HL-60 (cell line): Measurements from ENCODE around the gene PLPP7.
A peak's percentile ranks its signal among the peaks of the same experiment; 100 is the strongest.
"Not testable (repeated sequence)": the region's sequence is repeated elsewhere in the genome, so short reads cannot be mapped to it uniquely, and the experiment has no call there.

Source experiments
- DNase-seq, 2 experiments: peaks; one replicate each; pipeline ENCODE4 v3.0.0-alpha.2; 2010 to 2020; ENCODE audit warnings: low read depth in 1 of 2, low spot score in 1 of 2
- H3K27ac ChIP-seq: fragments of 250-450 bp; sonication (Bioruptor Pico); replicated peaks from 2 replicates; pipeline ENCODE4 v1.5.1; 2020; ENCODE audit warnings: mild to moderate bottlenecking, moderate library complexity
- H3K27me3 ChIP-seq: fragments of 250-450 bp; sonication (Bioruptor Pico); 2 replicates; pipeline ENCODE4 v1.5.1; 2021; ENCODE audit warnings: mild to moderate bottlenecking, moderate library complexity; ENCODE audit not compliant: insufficient read depth, poor library complexity, severe bottlenecking
- H3K4me3 ChIP-seq: replicated peaks from 2 replicates; pipeline ENCODE4 v1.5.1; 2011; ENCODE audit warnings: mild to moderate bottlenecking, control low read depth, low read length; ENCODE audit not compliant: insufficient read depth
- GABPA ChIP-seq: IDR thresholded peaks from 2 replicates; pipeline ENCODE4 v1.6.1; 2012; ENCODE audit warnings: low read depth
- POLR2AphosphoS5 ChIP-seq: IDR thresholded peaks from 2 replicates; pipeline ENCODE4 v1.6.1; 2012; ENCODE audit warnings: low read depth
- SPI1 ChIP-seq: IDR thresholded peaks from 2 replicates; pipeline ENCODE4 v1.6.1; 2012; ENCODE audit warnings: low read depth, mild to moderate bottlenecking, borderline replicate concordance
- TF ChIP-seq, protein P1 (sequence below): IDR thresholded peaks from one replicate; pipeline ENCODE4 v1.5.1; 2011; ENCODE audit warnings: low read length, control low read depth, inconsistent platforms; ENCODE audit not compliant: insufficient read depth
- TF ChIP-seq, protein P2 (sequence below): IDR thresholded peaks from 2 replicates; pipeline ENCODE4 v1.6.1; 2012; ENCODE audit warnings: low read depth; ENCODE audit not compliant: insufficient replicate concordance

PLPP7 gene

DNA sequence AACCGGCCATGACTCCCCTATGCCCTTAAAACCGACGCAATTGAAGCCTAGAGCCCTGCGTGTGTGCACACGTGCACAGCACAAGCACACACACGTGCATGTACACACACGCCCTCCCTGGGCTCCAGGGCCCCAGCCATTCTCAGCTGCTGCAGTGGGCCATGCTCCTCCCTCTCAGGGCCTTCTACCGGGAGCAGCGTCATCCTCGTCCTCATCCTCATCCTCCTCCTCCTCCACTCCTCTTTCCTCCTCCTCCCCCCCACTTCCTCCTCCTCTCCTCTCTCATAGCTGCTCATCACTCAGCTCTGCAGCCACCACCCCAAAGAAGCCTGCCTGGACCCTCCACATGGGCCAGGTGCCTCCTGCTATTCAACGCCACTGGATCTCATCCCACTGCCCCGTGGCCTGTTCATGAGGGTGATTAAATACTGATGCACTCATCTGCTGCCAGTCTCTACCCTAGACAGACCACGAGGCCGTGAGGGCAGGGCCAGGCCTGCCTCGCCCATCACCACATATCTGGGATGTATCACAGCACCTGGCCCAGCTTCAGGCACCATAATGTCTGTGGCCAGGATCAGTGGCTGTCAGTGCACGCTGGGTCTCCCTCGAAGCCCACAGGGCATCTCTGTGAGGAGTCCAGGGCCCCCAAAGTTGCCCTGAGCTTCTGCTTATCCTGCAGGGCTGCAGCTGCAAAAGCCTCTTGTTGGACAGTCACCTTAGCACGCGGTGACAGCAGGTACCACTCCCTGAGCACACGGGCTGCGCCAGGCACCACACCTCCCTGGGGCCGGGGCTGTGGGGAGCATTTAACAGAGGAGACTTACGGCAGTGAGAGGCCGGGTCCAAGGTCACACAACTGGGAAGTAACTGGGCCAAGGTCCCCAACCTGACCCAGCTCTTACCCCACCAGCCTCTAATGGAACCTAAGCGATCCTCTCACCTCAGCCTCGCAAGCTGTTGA is 23.0 kb upstream of the PLPP7 start:
- Histone ChIP-seq H3K27me3 (no peaks in the 10 kb centered on the region), H3K27ac (peak overlapping the region; percentile 95), H3K4me3 (peak overlapping the region; percentile 13)
- DNase-seq, result peak; percentile 69 to 72
- peak; percentile 45; the same call in 1 of the 2 replicates for TF ChIP-seq SPI1
- TF ChIP-seq, protein P1, sequence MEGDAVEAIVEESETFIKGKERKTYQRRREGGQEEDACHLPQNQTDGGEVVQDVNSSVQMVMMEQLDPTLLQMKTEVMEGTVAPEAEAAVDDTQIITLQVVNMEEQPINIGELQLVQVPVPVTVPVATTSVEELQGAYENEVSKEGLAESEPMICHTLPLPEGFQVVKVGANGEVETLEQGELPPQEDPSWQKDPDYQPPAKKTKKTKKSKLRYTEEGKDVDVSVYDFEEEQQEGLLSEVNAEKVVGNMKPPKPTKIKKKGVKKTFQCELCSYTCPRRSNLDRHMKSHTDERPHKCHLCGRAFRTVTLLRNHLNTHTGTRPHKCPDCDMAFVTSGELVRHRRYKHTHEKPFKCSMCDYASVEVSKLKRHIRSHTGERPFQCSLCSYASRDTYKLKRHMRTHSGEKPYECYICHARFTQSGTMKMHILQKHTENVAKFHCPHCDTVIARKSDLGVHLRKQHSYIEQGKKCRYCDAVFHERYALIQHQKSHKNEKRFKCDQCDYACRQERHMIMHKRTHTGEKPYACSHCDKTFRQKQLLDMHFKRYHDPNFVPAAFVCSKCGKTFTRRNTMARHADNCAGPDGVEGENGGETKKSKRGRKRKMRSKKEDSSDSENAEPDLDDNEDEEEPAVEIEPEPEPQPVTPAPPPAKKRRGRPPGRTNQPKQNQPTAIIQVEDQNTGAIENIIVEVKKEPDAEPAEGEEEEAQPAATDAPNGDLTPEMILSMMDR, result no peak

DNA sequence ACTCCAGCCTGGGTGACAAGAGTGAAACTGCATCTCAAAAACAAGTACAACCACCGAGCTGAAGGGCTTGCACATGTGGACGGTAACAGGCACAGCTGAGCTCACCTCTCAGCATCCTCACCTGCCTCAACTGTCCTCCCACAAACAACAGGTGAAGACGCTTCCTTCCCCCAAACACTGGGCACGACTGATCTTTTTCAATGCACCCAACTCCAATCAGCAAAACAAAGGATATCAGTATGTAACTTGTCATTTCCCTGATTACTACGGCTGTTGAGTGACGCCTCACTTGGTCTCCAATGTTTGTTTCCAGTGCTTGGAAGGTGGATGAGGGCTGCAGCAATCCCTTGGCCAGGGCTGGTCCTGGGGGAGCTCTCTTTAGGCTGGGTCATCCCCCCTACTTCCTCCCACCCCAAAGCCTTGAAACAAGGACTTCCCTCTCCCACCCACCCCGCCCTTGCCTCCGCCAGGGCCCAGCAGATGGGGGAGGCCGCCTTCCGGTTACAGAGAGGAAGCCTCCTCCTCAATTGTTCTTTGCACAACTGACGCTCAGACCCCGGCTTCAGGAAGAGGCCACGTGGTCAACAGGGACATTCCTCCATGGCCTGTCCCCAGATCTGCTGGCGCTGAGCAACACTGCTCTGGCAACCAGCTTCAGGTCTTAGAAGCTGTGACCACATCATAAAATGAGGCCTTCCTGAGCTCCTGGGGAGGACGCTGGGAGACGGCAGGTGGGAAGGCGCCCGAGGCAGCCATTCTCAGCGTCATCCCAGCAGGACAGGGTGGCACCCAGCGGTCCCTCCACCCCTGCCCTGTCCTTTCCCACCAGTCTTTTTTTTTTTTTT is 19.1 kb upstream of the PLPP7 start:
- H3K27me3 ChIP-seq, result no peaks in the 10 kb centered on the region

DNA sequence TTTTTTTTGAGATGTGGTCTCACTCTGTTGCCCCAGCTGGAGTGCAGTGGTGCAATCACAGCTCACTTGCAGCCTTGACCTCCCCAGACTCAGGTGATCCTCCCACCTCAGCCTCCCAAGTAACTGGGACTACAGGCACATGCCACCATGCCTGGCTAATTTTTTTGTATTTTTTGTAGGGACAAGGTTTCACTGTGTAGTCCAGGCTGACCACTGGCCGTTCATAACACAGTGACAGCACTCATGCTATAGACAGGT is 18.6 kb upstream of the PLPP7 start:
- Histone ChIP-seq H3K4me3 (peak overlapping the region; percentile 63), H3K27ac (peak overlapping the region; percentile 95)
- not testable (repeated sequence) for H3K27me3 ChIP-seq, DNase-seq

More for the DNA sequence above, 19.1 kb upstream of the PLPP7 start:
- peak overlapping the region; percentile 63 for H3K4me3 ChIP-seq
- DNase-seq, result peak; percentile 94 to 96
- peak overlapping the region; percentile 95 for H3K27ac ChIP-seq
- TF ChIP-seq POLR2AphosphoS5 (peak; percentile 74), SPI1 (peak; percentile 76), GABPA (peak; percentile 63; the same call in 1 of the 2 replicates)
- TF ChIP-seq, protein P2, sequence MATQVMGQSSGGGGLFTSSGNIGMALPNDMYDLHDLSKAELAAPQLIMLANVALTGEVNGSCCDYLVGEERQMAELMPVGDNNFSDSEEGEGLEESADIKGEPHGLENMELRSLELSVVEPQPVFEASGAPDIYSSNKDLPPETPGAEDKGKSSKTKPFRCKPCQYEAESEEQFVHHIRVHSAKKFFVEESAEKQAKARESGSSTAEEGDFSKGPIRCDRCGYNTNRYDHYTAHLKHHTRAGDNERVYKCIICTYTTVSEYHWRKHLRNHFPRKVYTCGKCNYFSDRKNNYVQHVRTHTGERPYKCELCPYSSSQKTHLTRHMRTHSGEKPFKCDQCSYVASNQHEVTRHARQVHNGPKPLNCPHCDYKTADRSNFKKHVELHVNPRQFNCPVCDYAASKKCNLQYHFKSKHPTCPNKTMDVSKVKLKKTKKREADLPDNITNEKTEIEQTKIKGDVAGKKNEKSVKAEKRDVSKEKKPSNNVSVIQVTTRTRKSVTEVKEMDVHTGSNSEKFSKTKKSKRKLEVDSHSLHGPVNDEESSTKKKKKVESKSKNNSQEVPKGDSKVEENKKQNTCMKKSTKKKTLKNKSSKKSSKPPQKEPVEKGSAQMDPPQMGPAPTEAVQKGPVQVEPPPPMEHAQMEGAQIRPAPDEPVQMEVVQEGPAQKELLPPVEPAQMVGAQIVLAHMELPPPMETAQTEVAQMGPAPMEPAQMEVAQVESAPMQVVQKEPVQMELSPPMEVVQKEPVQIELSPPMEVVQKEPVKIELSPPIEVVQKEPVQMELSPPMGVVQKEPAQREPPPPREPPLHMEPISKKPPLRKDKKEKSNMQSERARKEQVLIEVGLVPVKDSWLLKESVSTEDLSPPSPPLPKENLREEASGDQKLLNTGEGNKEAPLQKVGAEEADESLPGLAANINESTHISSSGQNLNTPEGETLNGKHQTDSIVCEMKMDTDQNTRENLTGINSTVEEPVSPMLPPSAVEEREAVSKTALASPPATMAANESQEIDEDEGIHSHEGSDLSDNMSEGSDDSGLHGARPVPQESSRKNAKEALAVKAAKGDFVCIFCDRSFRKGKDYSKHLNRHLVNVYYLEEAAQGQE, result peak; percentile 15
- TF ChIP-seq, protein P1, result no peak

DNA sequence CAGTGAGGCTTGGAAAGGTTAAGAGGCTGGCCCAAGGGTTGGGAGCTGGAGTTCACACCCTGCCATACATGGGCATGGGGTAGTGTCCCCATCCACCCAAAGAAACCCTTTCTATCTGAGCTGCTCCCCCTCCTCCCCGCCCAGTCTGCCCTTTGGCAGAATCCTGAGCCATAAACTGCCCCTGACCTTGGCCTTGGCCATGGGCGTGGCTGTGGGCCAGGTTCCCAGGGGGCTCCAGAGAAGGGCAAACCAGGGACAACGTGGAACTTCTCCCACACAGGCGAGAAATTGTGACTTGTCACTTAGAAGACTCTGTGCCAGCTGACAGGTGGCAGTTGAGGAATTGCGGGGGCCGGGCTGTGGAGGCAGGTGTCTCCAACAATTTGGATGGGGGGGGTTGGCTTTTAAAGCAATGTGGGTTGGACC is 18.0 kb upstream of the PLPP7 start:
- Histone ChIP-seq H3K27me3 (no peaks in the 10 kb centered on the region), H3K27ac (peak overlapping the region; percentile 95), H3K4me3 (peak overlapping the region; percentile 63)
- DNase-seq, result peak; percentile 57 to 59
- peak; percentile 48 for TF ChIP-seq POLR2AphosphoS5
- TF ChIP-seq, protein P1, result no peak

DNA sequence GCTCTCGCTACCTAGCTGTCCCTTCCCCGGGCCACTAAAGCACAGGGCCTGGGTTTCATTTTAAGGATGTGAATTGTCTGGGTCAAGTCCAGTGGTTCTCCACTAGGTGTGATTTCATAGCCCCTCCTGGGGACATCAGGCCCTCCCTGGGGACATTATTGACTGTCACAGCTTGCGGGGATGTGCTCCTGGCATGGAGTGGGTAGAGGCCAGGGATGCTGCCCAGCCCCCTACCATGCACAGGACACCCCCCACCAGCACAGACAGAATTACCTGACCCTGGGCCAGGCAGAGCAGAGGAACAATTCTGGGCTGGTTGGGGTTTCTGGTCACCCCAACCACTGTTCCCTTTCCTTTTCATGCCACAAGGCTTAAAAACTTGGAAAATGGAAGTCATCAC is 17.3 kb upstream of the PLPP7 start:
- Histone ChIP-seq H3K27me3 (no peaks in the 10 kb centered on the region), H3K27ac (peak overlapping the region; percentile 95), H3K4me3 (peak overlapping the region; percentile 63)
- TF ChIP-seq GABPA (no peak), POLR2AphosphoS5 (no peak), SPI1 (no peak)
- TF ChIP-seq, protein P1, result no peak
- TF ChIP-seq, protein P2, result no peak
- peak in 1 of 2 experiments; percentile 23 for DNase-seq
